HG02588 (cell line): ENCODE results near the gene DRD4.
"Not testable (repeated sequence)": the region's sequence is repeated elsewhere in the genome, so short reads cannot be mapped to it uniquely, and the experiment has no call there.

Experiments
- ATAC-seq: cut with Tn5 transposase; IDR thresholded peaks from one replicate; pipeline ENCODE4 v1.9.1; 2021; ENCODE audit warnings: mild to moderate bottlenecking, moderate library complexity; ENCODE audit not compliant: unreplicated experiment

The DRD4 gene

GRCh38 chr11:665704-666281 is 28.7 kb downstream of the DRD4 start:
- no peak for ATAC-seq

GRCh38 chr11:673866-674265 is 36.8 kb downstream of the DRD4 start:
- ATAC-seq: no peak

DNA sequence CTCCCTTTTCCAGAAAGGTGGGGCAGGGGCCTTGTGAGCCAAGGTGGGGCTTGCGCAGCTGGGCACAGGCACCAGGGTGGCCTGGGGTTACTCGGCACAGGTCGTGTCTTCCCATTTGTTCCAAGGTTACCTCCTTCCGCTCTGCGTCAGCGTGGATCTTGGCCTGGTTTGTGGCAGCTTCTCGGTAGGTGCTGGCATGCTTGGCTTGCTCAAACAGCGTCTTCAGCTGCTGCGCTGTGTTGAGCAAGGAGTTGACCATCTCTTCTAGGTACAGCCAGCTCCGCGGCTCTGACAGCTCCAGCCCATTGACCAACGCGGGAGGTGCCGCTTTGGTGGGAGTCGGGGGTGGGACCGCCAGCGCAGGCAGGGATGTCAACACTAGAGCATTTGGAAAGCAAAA is 37.3 kb downstream of the DRD4 start:
- no peak for ATAC-seq

DNA sequence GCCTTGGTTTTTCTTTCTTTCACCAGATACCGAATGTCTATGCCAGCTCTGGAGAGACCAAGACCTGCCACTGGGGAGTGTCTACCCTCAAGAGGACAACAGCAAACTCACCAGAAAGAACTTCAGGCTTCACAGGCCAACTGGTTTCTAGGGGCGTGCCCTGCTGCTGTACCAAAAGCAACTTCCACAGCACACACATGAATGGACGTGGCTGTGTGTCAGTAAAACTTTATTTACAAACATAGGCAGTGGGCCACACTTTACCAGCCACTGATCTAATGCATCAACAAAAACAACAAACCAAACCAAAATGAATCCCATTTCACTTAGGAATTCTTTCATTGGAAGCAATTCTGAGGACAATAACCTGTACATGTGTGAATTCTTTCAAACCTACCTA is 41.2 kb downstream of the DRD4 start:
- no peak for ATAC-seq

DNA sequence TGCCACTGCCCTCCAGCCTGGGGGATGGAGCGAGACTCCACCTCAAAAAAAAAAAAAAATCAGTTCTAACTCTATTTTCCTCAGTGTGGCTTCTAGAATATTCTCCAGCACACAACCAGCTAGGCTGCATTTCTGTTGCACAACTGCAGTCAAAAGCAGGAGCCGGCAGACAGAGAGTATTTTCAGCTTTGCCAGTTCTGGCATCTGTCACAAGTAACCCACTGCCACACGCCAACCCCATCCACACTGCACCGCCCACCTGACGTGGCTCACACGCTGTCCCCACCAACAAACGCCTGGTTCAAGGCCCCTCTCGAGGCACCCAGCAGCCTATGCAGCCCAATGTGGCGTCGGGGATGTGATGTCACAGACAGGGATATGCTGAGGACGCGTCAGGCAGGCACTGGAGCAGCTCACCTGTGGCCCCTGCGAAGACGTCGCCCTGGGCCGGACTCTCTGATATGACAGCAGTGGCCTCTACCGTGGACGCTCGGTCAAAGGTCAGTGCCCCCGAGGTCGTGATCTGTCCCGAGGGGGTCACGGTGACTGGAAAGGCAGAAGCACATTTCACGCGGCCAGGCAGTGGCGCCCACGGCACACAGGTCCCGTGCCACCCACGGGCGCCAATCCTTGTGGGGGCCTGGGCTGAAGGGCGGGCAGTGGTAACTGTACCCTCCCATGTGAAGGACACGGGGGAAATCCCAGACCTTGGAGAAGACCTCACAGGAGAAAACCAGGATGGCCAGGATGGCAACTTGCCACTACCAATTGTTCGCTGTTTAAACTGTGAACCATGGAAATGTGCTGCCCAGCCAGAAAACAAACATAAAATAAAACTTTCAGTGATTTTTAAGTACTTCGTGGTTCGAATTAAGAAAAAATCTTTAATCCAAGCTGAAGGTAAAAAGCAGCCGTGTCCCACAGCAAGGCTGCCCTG is 42.5 kb downstream of the DRD4 start:
- no peak for ATAC-seq

- no peak for ATAC-seq
These were observed 43.4 kb downstream of the DRD4 start for GRCh38 chr11:680476-680875.

GRCh38 chr11:680970-681369 is 43.9 kb downstream of the DRD4 start:
- no peak for ATAC-seq

- no peak for ATAC-seq
These were observed 49.6 kb downstream of the DRD4 start for GRCh38 chr11:686451-687243.

- no peak for ATAC-seq
These were observed 50.7 kb downstream of the DRD4 start for GRCh38 chr11:687751-688150.

DNA sequence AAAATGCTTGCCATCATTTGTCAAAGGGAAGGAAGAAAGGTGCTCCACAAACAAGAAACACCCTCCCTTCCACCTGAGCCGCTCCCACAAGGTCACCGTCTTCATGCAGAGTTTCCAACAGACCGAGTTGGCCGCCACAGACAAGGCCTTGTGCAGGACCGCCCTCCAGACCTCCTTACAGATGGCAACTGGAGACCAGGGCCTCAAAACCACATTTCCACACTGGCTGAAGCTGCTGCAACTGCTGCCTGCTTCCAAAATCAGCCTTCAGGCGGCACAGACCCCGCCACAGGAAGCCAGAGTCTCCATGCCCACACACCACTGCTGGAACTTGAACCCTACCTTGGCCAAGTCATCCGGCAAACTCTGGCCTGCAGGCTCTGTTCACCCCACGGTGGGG is 51.6 kb downstream of the DRD4 start:
- no peak for ATAC-seq

- no peak for ATAC-seq
These were observed 52.6 kb downstream of the DRD4 start for GRCh38 chr11:689625-690024.

DNA sequence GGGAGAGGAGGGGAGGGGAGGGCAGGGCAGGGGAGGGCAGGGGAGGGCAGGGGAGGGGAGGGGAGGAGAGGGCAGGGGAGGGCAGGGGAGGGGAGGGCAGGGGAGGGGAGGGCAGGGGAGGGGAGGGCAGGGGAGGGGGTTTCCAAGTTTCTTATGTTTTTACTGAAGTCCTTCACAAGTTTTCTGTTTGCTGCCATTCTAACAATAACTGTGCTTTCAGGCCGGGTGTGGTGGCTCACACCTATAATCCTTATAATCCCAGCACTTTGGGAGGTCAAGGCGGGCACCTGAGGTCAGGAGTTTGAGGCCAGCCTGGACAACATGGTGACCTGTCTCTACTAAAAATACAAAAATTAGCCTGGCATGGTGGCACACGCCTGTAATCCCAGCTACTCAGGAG is 53.2 kb downstream of the DRD4 start:
- ATAC-seq: not testable (repeated sequence)
